ENCODE data around the gene PC.
A peak's percentile ranks its signal among the peaks of the same experiment; 100 is the strongest.

The PC gene

DNA sequence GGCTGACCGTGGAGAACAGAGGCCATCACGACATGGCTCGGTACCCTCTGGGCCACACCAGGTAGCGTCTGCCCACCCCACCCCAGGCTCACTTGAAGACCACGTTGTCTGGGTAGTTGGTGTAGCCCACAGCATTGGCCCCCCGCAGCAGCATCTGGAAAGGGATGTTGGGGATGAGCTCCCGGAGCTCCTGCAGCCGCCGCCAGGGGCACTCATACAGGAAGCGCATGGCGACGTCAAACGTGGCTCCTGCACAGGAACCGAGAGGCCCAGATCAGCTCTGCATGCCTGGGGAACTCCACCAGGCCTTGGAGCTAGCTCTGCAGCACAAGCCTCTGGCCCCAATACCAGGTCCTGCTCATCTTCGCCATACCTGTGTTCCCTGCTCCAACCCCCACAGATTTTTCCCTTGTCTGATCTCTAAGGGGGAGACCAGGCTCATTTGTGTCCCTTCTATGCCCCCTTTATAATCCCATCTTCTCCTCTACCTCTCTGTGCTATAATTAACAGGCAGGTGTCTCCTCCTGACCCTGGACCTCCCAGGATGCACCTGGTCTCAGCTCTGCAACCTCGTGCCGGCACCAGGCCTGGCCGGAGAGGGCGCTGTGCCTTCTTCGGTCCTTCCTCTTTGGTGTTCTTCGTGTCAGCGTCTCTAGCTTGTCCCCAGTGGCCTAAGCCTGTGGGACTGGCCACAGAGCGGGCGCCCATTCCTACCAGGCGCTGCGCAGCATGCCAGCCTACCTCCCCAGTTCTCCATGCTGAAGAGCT, 106.3 kb downstream of the PC start:
- no peak for DNase-seq

DNA sequence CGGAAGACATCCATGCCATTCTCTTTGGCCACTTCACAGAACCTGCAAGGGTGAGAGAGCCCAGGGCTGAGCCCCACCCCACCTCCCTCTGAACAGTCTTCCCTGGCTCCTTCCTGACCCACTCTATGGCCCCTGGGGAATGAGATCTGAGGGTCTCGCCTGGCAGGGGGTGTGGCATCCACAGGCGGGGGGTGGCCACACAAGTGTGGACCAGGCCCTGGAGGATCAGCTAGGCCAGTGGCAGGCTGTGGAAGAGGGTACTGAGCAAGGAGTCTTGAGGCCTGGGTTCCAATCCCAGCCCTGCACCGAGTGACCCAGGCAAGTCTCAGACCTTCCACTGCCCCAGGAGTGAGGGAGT, 107.0 kb downstream of the PC start:
- no peak for DNase-seq

DNA sequence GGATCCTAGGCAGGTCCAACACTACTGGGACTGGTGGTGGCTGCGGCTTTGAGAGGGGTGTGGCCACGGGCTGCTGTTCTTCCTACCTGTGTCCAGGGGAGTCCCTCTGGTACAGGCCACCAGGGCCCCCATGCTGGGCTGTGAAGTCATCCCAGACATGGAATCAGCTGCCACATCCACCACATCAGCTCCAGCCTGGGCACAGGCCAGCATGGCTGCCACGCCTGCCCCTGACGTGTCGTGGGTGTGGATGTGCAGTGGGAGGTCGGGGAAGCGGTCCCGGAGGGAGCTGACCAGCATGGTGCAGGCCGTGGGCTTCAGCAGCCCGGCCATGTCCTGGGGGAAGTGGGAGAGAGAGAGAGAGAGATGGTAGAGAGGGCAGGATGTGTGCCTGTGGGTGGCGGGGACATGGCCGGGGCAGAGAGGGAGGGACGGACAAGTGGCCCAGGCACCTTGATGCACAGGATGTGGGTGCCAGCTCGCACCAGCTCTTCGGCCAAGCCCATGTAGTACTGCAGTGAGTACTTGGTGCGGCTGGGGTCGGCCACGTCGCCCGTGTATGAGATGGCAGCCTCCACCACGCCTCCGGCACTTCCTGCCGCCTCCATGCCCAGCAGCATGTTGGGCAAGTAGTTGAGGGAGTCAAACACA, 107.5 kb downstream of the PC start:
- no peak for DNase-seq

DNA sequence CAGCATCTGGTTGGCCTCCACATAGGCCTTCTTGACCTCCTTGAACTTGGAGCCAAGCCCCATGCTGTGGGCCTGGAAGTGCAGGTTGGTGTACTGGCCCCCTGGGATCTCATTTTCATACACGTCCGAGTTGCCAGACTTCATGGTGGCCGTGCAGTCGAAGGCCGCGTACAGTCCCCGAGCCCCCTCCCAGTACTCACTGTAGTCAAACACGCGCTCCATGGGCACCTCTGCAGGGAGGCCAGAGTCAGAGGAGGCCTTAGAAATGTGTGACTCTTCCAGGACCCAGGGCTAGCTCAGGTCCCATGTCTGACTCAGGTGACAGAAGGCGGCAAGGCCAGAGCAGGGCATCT, 108.0 kb downstream of the PC start:
- no peak for DNase-seq

DNA sequence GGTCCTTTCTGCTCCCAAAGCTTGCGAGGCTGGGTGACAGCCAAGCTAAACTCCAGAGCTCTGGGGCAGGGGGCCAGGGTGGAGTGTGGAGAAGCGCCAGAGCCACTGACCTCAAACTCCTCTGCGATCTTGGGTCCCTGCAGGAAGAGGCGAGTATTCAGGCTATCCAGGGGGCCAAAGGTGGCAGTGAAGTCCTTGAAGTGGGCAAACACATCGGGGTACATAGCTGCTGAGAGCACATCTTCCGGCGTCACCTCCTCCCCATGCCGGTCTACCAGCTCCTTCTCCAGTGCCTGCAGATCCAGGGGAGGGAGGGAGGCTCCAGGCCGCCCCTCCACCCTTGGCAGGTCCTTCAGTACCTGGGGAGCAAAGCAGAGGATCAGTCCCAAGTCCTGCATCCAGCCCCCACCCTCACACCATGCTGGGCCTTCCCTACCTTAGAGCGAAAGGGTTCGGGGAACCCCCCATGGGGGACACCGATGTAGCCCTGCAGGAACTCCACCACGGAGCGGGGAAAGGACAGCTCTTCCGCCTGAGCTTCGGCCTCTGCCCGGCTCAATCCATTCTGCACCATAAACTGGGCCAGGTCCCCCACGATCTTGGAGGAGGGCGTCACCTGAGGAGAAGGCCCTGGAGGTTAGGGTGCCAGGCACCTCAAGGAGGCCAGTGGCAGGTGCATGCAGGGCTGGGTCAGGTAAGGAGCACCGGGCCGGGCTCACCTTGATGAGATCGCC, 108.5 kb downstream of the PC start:
- no peak for DNase-seq

DNA sequence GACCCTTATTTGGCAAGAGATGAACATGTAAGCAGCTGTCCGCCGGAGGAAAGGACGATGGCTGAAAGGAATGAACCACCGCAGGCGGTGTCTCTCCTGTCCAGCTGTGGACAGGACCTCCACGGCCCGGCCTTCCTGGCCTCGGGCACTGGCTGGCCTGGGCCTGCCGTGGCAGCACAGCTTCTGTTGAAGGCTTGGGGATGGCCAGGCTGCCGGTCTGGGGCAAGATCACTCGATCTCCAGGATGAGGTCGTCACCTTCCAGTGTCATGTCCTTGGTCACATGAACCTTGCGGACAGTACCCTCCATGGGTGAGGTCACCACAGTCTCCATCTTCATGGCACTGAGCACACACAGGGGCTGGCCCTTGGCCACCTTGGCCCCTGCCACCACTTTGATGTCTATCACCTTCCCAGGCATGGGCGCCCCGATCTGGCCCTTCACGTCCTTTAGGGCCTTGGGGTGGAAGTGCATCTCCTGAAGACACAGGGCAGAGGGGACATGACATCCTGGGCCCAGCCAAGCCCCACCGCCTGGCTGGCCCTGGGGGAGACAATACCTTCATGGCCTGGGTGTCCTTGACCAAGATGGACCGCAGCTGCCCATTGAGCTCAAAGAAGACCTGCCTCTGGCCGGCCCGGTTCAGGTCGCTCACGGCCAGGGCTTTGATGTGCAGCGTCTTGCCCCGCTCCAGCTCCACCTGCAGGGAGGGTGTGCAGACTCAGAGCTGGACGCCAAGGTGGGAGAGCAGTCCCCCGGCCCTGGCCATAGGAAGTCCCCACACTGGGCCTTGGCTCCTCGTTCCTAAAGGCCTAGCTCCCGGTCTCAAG, 109.3 kb downstream of the PC start:
- DNase-seq: no peak

DNA sequence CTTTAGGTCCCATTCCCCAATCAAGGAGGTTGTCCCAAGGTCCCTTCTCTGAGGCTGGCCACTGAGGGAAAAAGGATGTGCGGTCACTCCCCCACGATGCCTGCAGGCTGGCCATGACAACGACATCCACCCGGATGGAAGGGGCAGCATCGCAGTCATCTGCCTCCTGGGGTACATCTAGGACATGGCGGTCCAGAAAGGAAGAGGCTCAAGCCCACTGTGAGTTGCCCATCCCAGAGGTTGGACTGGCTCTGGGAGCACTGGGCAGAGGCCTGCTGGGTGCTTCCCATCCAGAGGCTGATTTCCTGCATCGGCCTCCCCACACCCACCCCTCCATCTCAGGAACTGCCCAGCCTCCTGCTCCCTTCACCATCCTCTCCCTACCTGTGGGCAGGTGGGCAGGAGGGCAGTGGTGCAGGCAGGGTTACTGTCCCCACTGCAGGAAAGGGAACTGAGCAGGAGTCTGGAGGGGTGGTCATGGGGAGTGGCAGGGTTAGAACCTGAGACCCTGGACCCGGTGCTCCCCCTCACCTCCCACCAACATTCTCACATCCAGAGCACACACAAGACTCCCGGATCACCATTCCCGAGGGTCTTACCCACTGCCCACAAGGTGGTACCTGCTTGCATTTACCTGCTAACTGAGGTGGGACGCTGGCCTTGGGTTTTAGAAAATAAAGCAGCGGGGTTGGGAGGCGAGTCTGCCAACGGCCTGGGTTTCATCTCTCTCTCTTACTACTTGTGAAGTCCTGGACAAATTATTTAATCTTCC, 110.5 kb downstream of the PC start:
- no peak for DNase-seq

DNA sequence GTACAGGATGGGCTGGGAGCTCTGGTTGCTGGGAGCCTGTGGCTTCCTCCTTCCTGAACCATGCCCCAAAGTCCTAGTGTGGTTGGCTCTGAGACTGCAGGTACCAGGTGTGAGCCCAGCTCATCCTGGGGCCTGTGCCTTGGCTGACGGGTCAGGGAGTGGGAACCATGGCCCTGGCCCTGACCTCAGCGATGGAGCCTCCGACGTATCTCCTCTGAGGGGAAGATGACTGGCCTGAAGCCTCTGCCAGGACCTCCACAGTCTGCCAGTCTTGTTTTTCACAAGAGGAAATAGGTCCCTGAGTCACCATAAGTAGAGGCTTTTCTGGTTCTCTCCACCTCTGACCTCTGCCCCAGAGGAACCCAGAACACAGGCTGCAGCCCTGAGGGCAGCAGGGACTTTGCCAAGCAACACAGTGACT, 111.5 kb downstream of the PC start:
- peak; percentile 27 for DNase-seq

DNA sequence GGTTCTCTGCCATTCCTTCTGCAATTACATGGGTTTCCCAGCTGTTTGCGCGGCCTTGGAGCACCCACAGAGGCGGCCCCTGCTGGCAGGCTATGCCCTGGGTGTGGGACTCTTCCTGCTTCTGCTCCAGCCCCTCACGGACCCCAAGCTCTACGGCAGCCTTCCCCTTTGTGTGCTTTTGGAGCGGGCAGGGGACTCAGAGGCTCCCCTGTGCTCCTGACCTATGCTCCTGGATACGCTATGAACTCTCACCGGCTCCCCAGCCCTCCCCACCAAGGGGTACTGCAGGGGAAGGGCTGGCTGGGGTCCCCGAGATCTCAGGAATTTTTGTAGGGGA, 112.3 kb downstream of the PC start:
- no peak for DNase-seq

DNA sequence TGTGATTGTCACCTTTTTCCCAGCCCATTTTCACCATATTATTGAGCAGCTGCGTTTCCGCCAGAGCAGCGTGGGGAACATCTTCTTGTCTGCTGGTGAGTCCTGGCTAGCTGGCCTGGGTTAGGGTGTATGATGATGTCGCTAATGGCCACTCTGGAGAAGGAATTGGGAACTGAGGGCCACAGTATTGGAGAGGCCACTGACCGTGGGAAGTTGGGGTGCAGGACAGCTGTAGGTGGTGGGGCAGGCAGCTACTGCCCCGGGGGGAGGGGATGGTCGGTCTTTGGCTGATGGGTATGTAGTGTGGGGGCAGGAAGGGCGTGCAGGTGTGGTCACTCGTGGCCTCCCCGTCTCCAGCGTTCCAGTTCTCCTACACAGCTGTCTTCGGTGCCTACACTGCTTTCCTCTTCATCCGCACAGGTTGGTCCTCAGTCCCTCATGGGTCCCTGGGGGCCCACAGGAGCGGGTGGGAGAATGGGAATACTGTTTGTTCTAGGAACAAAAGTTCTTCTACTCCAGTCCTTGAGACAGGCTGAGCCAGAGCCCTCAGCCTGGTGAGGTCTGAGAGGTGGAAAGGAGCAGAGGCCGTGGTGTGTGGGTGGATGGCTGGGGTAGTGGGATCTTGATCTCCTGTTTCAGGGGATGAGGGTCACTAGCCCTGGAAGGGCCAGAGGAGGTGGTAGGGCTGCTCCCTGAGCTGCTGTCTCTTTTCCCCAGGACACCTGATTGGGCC, 112.9 kb downstream of the PC start:
- DNase-seq: no peak

DNA sequence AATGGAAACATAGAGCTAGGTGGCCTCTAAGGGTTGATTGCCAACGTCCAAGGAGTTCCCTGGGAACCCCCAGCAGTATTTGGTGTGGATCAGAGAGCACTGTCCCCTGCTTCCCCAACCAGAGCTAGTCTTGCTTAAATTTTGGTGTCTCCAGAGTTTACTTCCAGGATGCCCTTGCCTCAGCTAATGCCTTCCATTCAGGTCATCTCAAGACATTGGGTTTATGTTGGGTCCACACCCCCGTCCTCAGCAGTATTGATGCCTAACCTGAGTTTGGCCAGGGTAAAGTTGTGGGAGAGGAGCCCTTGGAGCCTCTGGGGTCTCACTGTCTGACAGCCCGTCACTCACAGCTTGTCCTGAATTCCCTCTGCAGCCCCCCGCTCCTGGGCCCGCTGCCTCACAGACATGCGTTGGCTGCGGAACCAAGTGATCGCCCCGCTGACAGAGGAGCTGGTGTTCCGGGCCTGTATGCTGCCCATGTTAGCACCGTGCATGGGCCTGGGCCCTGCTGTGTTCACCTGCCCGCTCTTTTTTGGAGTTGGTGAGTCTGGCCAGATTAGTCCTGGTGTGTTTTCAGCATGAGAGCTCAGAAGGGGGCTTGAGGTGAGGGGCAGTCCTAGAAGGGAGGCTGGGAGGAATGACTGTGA, 113.6 kb downstream of the PC start:
- DNase-seq: no peak

DNA sequence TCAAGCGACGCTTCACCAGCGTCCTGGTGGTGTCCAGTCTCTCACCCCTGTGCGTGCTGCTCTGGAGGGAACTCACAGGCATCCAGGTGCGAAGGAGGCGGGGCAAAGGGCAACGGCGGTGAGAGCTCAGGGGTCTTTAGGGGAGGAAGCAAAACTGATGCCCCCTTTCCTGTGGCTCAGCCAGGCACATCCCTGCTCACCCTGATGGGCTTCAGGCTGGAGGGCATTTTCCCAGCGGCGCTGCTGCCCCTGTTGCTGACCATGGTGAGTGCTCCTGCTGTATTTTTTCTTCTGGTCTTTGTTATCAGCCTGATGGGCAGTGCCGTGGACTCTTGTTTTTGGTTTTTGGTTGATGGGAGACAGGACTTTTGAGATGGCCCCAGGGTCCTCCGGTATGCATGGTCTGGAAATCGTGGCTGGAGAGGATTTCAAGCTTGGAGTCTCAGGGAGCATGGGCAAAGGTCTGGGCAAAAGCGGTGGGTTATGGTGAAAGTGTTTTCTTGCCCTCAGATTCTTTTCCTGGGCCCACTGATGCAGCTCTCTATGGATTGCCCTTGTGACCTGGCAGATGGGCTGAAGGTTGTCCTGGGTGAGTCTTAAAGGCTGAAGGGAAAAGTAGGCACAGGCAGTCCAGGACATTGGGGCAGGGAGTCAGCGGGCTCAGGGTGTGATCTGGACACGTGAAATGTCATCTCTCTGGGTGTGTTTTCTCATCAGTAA, 114.2 kb downstream of the PC start:
- no peak for DNase-seq

DNA sequence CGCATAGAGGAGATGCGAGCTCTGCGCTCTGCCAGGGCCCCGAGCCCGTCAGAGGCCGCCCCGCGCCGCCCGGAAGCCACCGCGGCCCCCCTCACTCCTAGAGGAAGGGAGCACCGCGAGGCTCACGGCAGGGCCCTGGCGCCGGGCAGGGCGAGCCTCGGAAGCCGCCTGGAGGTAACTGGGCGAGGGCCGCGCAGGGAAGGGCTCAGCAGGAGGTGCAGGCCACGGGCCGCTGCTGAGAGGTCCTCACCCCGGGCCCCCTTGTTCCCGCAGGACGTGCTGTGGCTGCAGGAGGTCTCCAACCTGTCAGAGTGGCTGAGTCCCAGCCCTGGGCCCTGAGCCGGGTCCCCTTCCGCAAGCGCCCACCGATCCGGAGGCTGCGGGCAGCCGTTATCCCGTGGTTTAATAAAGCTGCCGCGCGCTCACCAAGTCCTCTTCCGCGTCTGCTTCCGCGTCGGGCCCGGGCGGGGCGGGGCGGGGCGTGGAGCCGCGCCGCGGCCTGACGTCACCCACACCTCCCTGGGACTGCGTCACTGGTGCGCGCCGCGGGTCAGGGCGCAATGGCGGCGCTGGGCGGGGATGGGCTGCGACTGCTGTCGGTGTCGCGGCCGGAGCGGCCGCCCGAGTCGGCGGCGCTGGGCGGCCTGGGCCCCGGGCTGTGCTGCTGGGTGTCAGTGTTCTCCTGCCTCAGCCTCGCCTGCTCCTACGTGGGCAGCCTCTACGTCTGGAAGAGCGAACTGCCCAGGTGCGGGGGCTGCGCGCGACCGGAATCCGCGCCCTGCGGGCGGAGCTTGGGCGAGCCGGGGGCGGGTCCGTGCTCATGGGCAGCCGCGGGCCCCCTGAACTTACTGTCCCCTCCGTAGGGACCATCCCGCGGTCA, 115.0 kb downstream of the PC start, which contains the start of gene RCE1:
TSS of gene RCE1 (plus strand) at position 546 of the 880 bp plus-strand sequence. CDS start at position 561, 15 bp downstream.
- peak; percentile 87 for DNase-seq

DNA sequence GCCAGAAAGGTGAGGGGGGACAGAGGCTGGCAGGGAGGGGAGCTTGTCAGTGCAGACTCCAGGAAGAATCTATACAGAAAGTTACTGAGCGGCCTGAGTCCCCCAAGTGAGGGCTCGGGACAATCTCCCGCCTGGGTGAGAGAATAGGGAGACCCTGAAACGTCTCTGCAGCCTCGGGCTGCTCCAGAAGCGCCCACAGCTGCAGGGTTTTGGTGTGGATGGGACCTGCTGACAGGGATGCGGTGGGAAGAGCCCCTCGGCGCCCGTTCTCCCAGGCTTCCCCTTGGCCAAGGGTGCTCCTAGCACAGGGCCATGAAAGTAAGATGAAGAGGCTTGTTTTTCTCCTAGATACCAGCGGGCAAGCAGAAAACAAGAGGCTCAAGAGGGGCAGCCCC, 115.7 kb downstream of the PC start:
- DNase-seq: no peak

DNA sequence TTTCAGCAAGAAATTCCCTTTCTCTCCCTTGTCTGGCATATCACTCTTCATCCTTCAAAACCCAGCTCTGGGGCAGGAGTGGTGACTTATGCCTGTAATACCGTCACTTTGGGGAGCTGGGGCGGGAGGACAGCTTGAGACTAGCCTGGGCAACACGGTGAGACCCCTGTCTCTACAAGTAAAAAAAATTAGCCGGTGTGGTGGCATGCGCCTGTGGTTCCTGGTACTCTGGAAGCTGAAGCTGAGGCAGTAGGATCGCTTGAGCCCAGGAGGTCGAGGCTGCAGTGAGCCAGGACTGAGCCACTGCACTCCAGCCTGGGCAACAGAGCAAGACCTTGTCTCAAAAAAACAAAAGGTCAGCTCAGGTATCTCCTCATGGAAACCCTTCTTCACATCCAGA, 116.3 kb downstream of the PC start:
- no peak for DNase-seq

DNA sequence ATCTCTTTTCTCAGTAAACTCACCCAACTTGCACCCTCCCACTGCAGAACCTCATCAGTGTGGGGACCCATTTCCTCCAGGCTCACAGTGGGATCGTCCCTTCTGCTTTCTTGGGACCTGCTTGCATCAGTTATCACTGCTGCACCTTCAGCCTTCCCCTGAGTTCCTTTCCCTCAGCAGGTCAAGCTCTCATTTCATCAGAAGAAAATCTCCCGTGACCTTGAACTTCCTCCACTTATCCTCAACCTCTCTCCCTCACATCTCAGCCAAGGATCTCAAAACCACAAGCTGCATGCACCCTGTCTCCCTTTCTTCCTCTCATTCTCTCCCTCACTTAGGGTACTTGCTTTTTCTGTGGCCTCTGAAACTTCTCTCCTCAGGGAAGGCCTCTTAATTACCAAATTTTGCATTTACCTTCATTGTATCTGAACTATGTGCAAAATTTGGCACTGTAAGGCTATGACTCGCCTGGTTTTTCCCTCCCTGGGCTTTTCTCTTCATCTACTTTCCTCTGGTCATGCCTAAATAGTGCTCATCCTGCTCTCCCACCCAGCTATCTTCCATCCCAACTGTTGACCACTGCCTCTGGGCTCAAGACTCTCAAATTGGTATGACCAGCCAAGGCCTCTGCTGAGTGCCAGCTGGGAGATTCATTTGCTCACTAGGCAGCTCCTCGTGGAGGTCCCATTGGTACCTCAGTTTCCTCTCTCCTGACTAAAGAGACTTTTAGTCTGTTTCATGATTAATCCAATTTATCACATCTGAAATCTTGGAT, 117.7 kb downstream of the PC start:
- DNase-seq: no peak

DNA sequence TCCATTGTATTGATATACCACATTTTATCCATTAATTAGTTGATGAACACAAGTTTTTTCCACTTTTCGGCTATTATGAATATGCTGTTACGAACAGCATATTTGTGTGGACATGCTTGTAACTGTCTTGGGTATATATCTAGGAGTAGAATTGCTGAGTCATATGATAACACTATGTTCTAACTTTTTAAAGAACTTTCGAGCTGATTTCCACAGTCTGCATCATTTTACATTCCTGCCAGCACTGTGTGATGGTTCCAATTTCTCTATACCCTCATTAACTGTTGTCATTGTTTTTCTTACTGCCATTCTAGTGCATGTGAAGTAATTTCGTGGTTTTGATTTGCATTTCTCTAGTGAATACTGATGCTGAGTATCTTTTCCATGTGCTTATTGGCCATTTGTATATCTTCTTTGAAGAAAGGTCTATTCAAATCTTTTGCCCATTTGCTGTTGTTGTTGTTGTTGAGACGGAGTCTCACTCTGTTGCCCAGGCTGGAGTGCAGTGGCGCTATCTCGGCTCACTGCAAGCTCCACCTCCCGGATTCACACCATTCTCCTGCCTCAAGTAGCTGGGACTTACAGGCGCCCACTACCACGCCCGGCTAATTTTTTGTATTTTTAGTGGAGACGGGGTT, 122.3 kb downstream of the PC start:
- DNase-seq: no peak

DNA sequence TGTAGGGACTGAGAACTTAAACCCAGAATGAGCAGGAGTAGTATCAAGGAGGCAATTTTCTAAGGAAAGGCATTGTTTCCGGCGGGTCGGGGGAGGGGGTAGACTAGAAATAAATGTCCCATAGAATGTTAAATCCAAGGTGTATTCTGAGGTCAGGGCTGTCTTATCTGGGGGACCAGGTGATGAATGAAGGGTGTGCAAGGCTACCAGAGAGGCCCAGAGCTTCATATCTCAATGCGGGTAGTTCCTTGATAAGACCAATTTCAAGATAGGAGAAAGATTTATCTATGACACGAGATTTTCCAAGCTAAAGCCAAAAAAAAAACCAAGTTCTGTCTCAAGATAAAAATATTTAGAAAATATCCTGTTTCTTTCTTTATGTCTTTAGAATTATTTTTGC, 123.2 kb downstream of the PC start:
- no peak for DNase-seq

Data from HCEC 1CT (cell line).